ENCODE results near the gene BZW1. TPM values are rescaled to one million over a fixed set of nuclear protein-coding genes. Genes with fewer than 3 reads are reported as not detected.

The BZW1 gene
- total RNA-seq, 1 experiment from 2014 or later = 454 TPM

- TF ChIP-seq ZBTB33 (IDR thresholded peaks at IDR 0.05; ENCODE audit: extremely low read depth, insufficient replicate concordance, low read length) (peak; percentile 38), EZH2 (IDR thresholded peaks at IDR 0.05) (no peak)
Measured at GRCh38 chr2:200765139-200765951, 46.4 kb upstream of the BZW1 start (continued).

- H3K9me2 ChIP-seq (ENCODE audit: insufficient read depth) = no peaks in the 10 kb centered on the region
- ChIA-PET POLR2A (interaction anchor here (0.8 to 3.2 kb wide), 10 partner anchors 10 to 361 kb away, joined by 3 to 37 read pairs (median 4); partner anchors contain the start of genes BZW1, NIF3L1 and PPIL3), CTCF (interaction anchor here (1.1 to 1.3 kb wide), 2 partner anchors 8 to 53 kb away, joined by 3 read pairs; no protein-coding TSS in a partner anchor), RAD21 (ENCODE audit: low non-redundant PET in 1 of 2, low total read pairs in 2 of 2, uncharacterized antibody in 2 of 2, unreplicated experiment in 2 of 2) (interaction anchor here in 1 of 2 experiments (1.0 kb wide), 1 partner anchor 53 kb away, joined by 4 read pairs; no protein-coding TSS in a partner anchor)
- intact Hi-C loops (cut with micrococcal nuclease) = loop anchor here (2.0 kb wide), 2 partner anchors 45 to 53 kb away; partner anchors contain the start of gene BZW1
- H2AFZ ChIP-seq (ENCODE audit: low read depth, low read length, poor library complexity, severe bottlenecking) = no peak overlapping the region
- H3K4me2 ChIP-seq (ENCODE audit: low read length) = peak overlapping the region; percentile 83
- H3K9me3 ChIP-seq (ENCODE audit: control insufficient read depth in 1 of 2, insufficient read depth in 1 of 2, low read depth in 1 of 2, low read length in 2 of 2) = no peaks in the 10 kb centered on the region
- peak overlapping the region; percentile 75 for H3K27ac ChIP-seq (ENCODE audit: low read depth, low read length)
- no peaks in the 10 kb centered on the region for H4K20me1 ChIP-seq (ENCODE audit: insufficient read depth)
- H3K4me3 ChIP-seq (replicated peaks in 1 of 2; ENCODE audit: low read depth in 1 of 2, low read length in 2 of 2) = peak overlapping the region; percentile 27 to 54
- peaks cover 42 to 73% of the 10 kb centered on the region in 2 experiments for H3K4me1 ChIP-seq (ENCODE audit: control insufficient read depth in 1 of 2, insufficient read depth in 2 of 2, low read length in 2 of 2)
- DNase-seq (ENCODE audit: low read depth, low spot score) (peak; percentile 71), ATAC-seq (peak; percentile 60)
- H3K9ac ChIP-seq (ENCODE audit: low read length) = peak overlapping the region; percentile 59
- TSS peak; percentile 82 for BruUV-seq (replicated peaks)
- no peaks in the 10 kb centered on the region for H3K27me3 ChIP-seq (ENCODE audit: insufficient read depth, low read length)
- H3K79me2 ChIP-seq (ENCODE audit: insufficient read depth, low read length) = no peaks in the 10 kb centered on the region
- H3K36me3 ChIP-seq (ENCODE audit: control insufficient read depth in 1 of 2, insufficient read depth in 2 of 2, low read length in 2 of 2) = no peaks in the 10 kb centered on the region
- TF ChIP-seq CBX3 (IDR thresholded peaks at IDR 0.05; ENCODE audit: low read depth) = peak; percentile 94; the same call in 1 of the 2 replicates
- TF ChIP-seq EZH2 (IDR thresholded peaks at IDR 0.05) = no peak
- no peak for TF ChIP-seq ZFX (IDR thresholded peaks at IDR 0.05)
- no peak for TF ChIP-seq CTCF (IDR thresholded peaks at IDR 0.05 in 2 of 3, conservative IDR thresholded peaks at IDR 0.05 in 1 of 3; ENCODE audit: borderline replicate concordance in 1 of 3, insufficient read depth in 1 of 3, low read depth in 2 of 3, low read length in 2 of 3)
- peak; percentile 62; the same call in 1 of the 2 replicates for TF ChIP-seq SRF (IDR thresholded peaks at IDR 0.05; ENCODE audit: low read depth)
- no peak for TF ChIP-seq POLR2A (IDR thresholded peaks at IDR 0.05; ENCODE audit: borderline replicate concordance, extremely low read depth, insufficient read depth, insufficient read length)
- TF ChIP-seq ATF3 (IDR thresholded peaks at IDR 0.05) = no peak
- no peak for TF ChIP-seq YY1 (IDR thresholded peaks at IDR 0.05; ENCODE audit: extremely low read depth, insufficient replicate concordance, low read depth, low read length)
- TF ChIP-seq ZBTB33 (IDR thresholded peaks at IDR 0.05; ENCODE audit: extremely low read depth, insufficient replicate concordance, low read length) = no peak
- no peak for TF ChIP-seq EZH2phosphoT487 (IDR thresholded peaks at IDR 0.05; ENCODE audit: borderline replicate concordance)
- TF ChIP-seq POLR2AphosphoS5 (IDR thresholded peaks at IDR 0.05; ENCODE audit: low read depth, low read length) = peak; percentile 74; the same call in 1 of the 2 replicates
- peak; percentile 69 for TF ChIP-seq SIN3A (IDR thresholded peaks at IDR 0.05; ENCODE audit: low read depth)
- peak; percentile 90 for TF ChIP-seq SP1 (IDR thresholded peaks at IDR 0.05; ENCODE audit: low read depth)
- peak; percentile 61; the same call in 1 of the 2 replicates for TF ChIP-seq MAX (IDR thresholded peaks at IDR 0.05)
- TF ChIP-seq RAD21 (IDR thresholded peaks at IDR 0.05; ENCODE audit: low read depth) = peak; percentile 35; the same call in 1 of the 2 replicates
Measured at GRCh38 chr2:200765995-200766660, 45.6 kb upstream of the BZW1 start.
